ENCODE results near the gene PRF1.

The PRF1 gene

GRCh38 chr10:70568113-70568512 is 34.4 kb downstream of the PRF1 start:
- Histone ChIP-seq H3K27ac (ENCODE audit: low read depth, low read length) (no peak overlapping the region), H3K9me3 (ENCODE audit: control insufficient read depth in 1 of 2, low read length in 2 of 2) (no peaks in the 10 kb centered on the region), H3K36me3 (ENCODE audit: control insufficient read depth in 1 of 2, insufficient read depth in 2 of 2, low read length in 2 of 2) (no peaks in the 10 kb centered on the region), H3K4me1 (ENCODE audit: control insufficient read depth in 1 of 2, insufficient read depth in 2 of 2, low read length in 2 of 2) (no peaks in the 10 kb centered on the region), H3K9ac (ENCODE audit: low read depth in 1 of 2, low read length in 2 of 2) (no peak overlapping the region), H3K27me3 (ENCODE audit: control insufficient read depth in 1 of 2, insufficient read depth in 2 of 2, low read length in 2 of 2) (no peaks in the 10 kb centered on the region), H3K4me3 (ENCODE audit: low read depth in 1 of 2, low read length in 2 of 2) (no peak overlapping the region)

GRCh38 chr10:70567603-70568002 is 34.9 kb downstream of the PRF1 start:
- H3K4me3 ChIP-seq (ENCODE audit: low read depth in 1 of 2, low read length in 2 of 2), result no peak overlapping the region
- H3K36me3 ChIP-seq (ENCODE audit: control insufficient read depth in 1 of 2, insufficient read depth in 2 of 2, low read length in 2 of 2), result no peaks in the 10 kb centered on the region
- no peaks in the 10 kb centered on the region for H3K9me3 ChIP-seq (ENCODE audit: control insufficient read depth in 1 of 2, low read length in 2 of 2)
- H3K27ac ChIP-seq (ENCODE audit: low read depth, low read length), result no peak overlapping the region
- H3K9ac ChIP-seq (ENCODE audit: low read depth in 1 of 2, low read length in 2 of 2), result no peak overlapping the region
- no peaks in the 10 kb centered on the region for H3K4me1 ChIP-seq (ENCODE audit: control insufficient read depth in 1 of 2, insufficient read depth in 2 of 2, low read length in 2 of 2)
- no peaks in the 10 kb centered on the region for H3K27me3 ChIP-seq (ENCODE audit: control insufficient read depth in 1 of 2, insufficient read depth in 2 of 2, low read length in 2 of 2)

GRCh38 chr10:70566515-70567290 is 35.8 kb downstream of the PRF1 start:
- Histone ChIP-seq H3K27ac (ENCODE audit: low read depth, low read length) (no peak overlapping the region), H3K36me3 (ENCODE audit: control insufficient read depth in 1 of 2, insufficient read depth in 2 of 2, low read length in 2 of 2) (no peaks in the 10 kb centered on the region), H3K27me3 (ENCODE audit: control insufficient read depth in 1 of 2, insufficient read depth in 2 of 2, low read length in 2 of 2) (no peaks in the 10 kb centered on the region), H3K4me1 (ENCODE audit: control insufficient read depth in 1 of 2, insufficient read depth in 2 of 2, low read length in 2 of 2) (peaks cover 0 to 1% of the 10 kb centered on the region in 2 donors), H3K9me3 (ENCODE audit: control insufficient read depth in 1 of 2, low read length in 2 of 2) (no peaks in the 10 kb centered on the region), H3K9ac (ENCODE audit: low read depth in 1 of 2, low read length in 2 of 2) (no peak overlapping the region), H3K4me3 (ENCODE audit: low read depth in 1 of 2, low read length in 2 of 2) (no peak overlapping the region)

- Histone ChIP-seq H3K36me3 (ENCODE audit: control insufficient read depth in 1 of 2, insufficient read depth in 2 of 2, low read length in 2 of 2) (no peaks in the 10 kb centered on the region), H3K9ac (ENCODE audit: low read depth in 1 of 2, low read length in 2 of 2) (no peak overlapping the region), H3K4me3 (ENCODE audit: low read depth in 1 of 2, low read length in 2 of 2) (no peak overlapping the region), H3K27ac (ENCODE audit: low read depth, low read length) (no peak overlapping the region), H3K9me3 (ENCODE audit: control insufficient read depth in 1 of 2, low read length in 2 of 2) (no peaks in the 10 kb centered on the region), H3K27me3 (ENCODE audit: control insufficient read depth in 1 of 2, insufficient read depth in 2 of 2, low read length in 2 of 2) (no peaks in the 10 kb centered on the region), H3K4me1 (ENCODE audit: control insufficient read depth in 1 of 2, insufficient read depth in 2 of 2, low read length in 2 of 2) (peaks cover 0 to 10% of the 10 kb centered on the region in 2 donors)
Measured at GRCh38 chr10:70565556-70566514, 36.7 kb downstream of the PRF1 start.

GRCh38 chr10:70564901-70565351 is 37.6 kb downstream of the PRF1 start:
- no peaks in the 10 kb centered on the region for H3K27me3 ChIP-seq (ENCODE audit: control insufficient read depth in 1 of 2, insufficient read depth in 2 of 2, low read length in 2 of 2)
- H3K9me3 ChIP-seq (ENCODE audit: control insufficient read depth in 1 of 2, low read length in 2 of 2), result no peaks in the 10 kb centered on the region
- H3K27ac ChIP-seq (ENCODE audit: low read depth, low read length), result no peak overlapping the region
- H3K9ac ChIP-seq (ENCODE audit: low read depth in 1 of 2, low read length in 2 of 2), result no peak overlapping the region
- peaks cover 0 to 15% of the 10 kb centered on the region in 2 donors for H3K4me1 ChIP-seq (ENCODE audit: control insufficient read depth in 1 of 2, insufficient read depth in 2 of 2, low read length in 2 of 2)
- no peaks in the 10 kb centered on the region for H3K36me3 ChIP-seq (ENCODE audit: control insufficient read depth in 1 of 2, insufficient read depth in 2 of 2, low read length in 2 of 2)
- no peak overlapping the region for H3K4me3 ChIP-seq (ENCODE audit: low read depth in 1 of 2, low read length in 2 of 2)

- Histone ChIP-seq H3K9me3 (ENCODE audit: control insufficient read depth in 1 of 2, low read length in 2 of 2) (no peaks in the 10 kb centered on the region), H3K27me3 (ENCODE audit: control insufficient read depth in 1 of 2, insufficient read depth in 2 of 2, low read length in 2 of 2) (no peaks in the 10 kb centered on the region), H3K36me3 (ENCODE audit: control insufficient read depth in 1 of 2, insufficient read depth in 2 of 2, low read length in 2 of 2) (no peaks in the 10 kb centered on the region), H3K27ac (ENCODE audit: low read depth, low read length) (no peak overlapping the region), H3K9ac (ENCODE audit: low read depth in 1 of 2, low read length in 2 of 2) (no peak overlapping the region), H3K4me3 (ENCODE audit: low read depth in 1 of 2, low read length in 2 of 2) (no peak overlapping the region), H3K4me1 (ENCODE audit: control insufficient read depth in 1 of 2, insufficient read depth in 2 of 2, low read length in 2 of 2) (peaks cover 6 to 21% of the 10 kb centered on the region in 2 donors)
Measured at GRCh38 chr10:70564113-70564725, 38.3 kb downstream of the PRF1 start.

- H3K9ac ChIP-seq (ENCODE audit: low read depth in 1 of 2, low read length in 2 of 2), result no peak overlapping the region
- no peak overlapping the region for H3K27ac ChIP-seq (ENCODE audit: low read depth, low read length)
- H3K4me1 ChIP-seq (ENCODE audit: control insufficient read depth in 1 of 2, insufficient read depth in 2 of 2, low read length in 2 of 2), result peaks cover 6 to 27% of the 10 kb centered on the region in 2 donors
Measured at GRCh38 chr10:70563230-70563629, 39.3 kb downstream of the PRF1 start.

GRCh38 chr10:70562036-70562755 is 40.3 kb downstream of the PRF1 start:
- Histone ChIP-seq H3K27me3 (ENCODE audit: control insufficient read depth in 1 of 2, insufficient read depth in 2 of 2, low read length in 2 of 2) (no peaks in the 10 kb centered on the region), H3K4me1 (ENCODE audit: control insufficient read depth in 1 of 2, insufficient read depth in 2 of 2, low read length in 2 of 2) (peaks cover 6 to 27% of the 10 kb centered on the region in 2 donors), H3K9ac (ENCODE audit: low read depth in 1 of 2, low read length in 2 of 2) (no peak overlapping the region), H3K4me3 (ENCODE audit: low read depth in 1 of 2, low read length in 2 of 2) (no peak overlapping the region), H3K27ac (ENCODE audit: low read depth, low read length) (no peak overlapping the region), H3K9me3 (ENCODE audit: control insufficient read depth in 1 of 2, low read length in 2 of 2) (no peaks in the 10 kb centered on the region), H3K36me3 (ENCODE audit: control insufficient read depth in 1 of 2, insufficient read depth in 2 of 2, low read length in 2 of 2) (no peaks in the 10 kb centered on the region)

More at GRCh38 chr10:70563230-70563629, 39.3 kb downstream of the PRF1 start:
- H3K27me3 ChIP-seq (ENCODE audit: control insufficient read depth in 1 of 2, insufficient read depth in 2 of 2, low read length in 2 of 2), result no peaks in the 10 kb centered on the region
- H3K36me3 ChIP-seq (ENCODE audit: control insufficient read depth in 1 of 2, insufficient read depth in 2 of 2, low read length in 2 of 2), result no peaks in the 10 kb centered on the region
- H3K9me3 ChIP-seq (ENCODE audit: control insufficient read depth in 1 of 2, low read length in 2 of 2), result no peaks in the 10 kb centered on the region
- no peak overlapping the region for H3K4me3 ChIP-seq (ENCODE audit: low read depth in 1 of 2, low read length in 2 of 2)

GRCh38 chr10:70561558-70561957 is 41.0 kb downstream of the PRF1 start:
- no peak overlapping the region for H3K4me3 ChIP-seq (ENCODE audit: low read depth in 1 of 2, low read length in 2 of 2)
- H3K4me1 ChIP-seq (ENCODE audit: control insufficient read depth in 1 of 2, insufficient read depth in 2 of 2, low read length in 2 of 2), result peaks cover 6 to 27% of the 10 kb centered on the region in 2 donors
- H3K27ac ChIP-seq (ENCODE audit: low read depth, low read length), result no peak overlapping the region
- no peaks in the 10 kb centered on the region for H3K9me3 ChIP-seq (ENCODE audit: control insufficient read depth in 1 of 2, low read length in 2 of 2)
- no peak overlapping the region for H3K9ac ChIP-seq (ENCODE audit: low read depth in 1 of 2, low read length in 2 of 2)
- H3K36me3 ChIP-seq (ENCODE audit: control insufficient read depth in 1 of 2, insufficient read depth in 2 of 2, low read length in 2 of 2), result no peaks in the 10 kb centered on the region
- H3K27me3 ChIP-seq (ENCODE audit: control insufficient read depth in 1 of 2, insufficient read depth in 2 of 2, low read length in 2 of 2), result no peaks in the 10 kb centered on the region
